Kidney capillary endothelial cell (primary cell): ENCODE results near the gene BBS1.

Experiments used
- DNase-seq: peaks from one replicate; pipeline ENCODE4 v3.0.0-alpha.2; 2018; ENCODE audit warnings: low spot score

BBS1 gene

GRCh38 chr11:66549696-66550095 is 39.3 kb downstream of the BBS1 start:
- no peak for DNase-seq

- no peak for DNase-seq
Observed at GRCh38 chr11:66550887-66551286, 40.5 kb downstream of the BBS1 start.

- DNase-seq: no peak
Observed at GRCh38 chr11:66554602-66555001, 44.2 kb downstream of the BBS1 start.

- no peak for DNase-seq
Observed at GRCh38 chr11:66555416-66555815, 45.0 kb downstream of the BBS1 start.

- DNase-seq: no peak
Observed at GRCh38 chr11:66556086-66556485, 45.7 kb downstream of the BBS1 start.

GRCh38 chr11:66557733-66558326 is 47.4 kb downstream of the BBS1 start:
- DNase-seq: no peak

GRCh38 chr11:66559142-66559865 is 48.9 kb downstream of the BBS1 start:
- no peak for DNase-seq

GRCh38 chr11:66559866-66560676 is 49.6 kb downstream of the BBS1 start:
- DNase-seq: no peak

GRCh38 chr11:66561178-66561974 is 50.9 kb downstream of the BBS1 start:
- DNase-seq: no peak

GRCh38 chr11:66561975-66562248 is 51.5 kb downstream of the BBS1 start:
- DNase-seq: no peak

GRCh38 chr11:66562275-66562674 is 51.8 kb downstream of the BBS1 start:
- DNase-seq: no peak

- DNase-seq: no peak
Observed at GRCh38 chr11:66562907-66563583, 52.6 kb downstream of the BBS1 start.

- DNase-seq: no peak
Observed at GRCh38 chr11:66563832-66564231, 53.4 kb downstream of the BBS1 start.

- no peak for DNase-seq
Observed at GRCh38 chr11:66564538-66564937, 54.1 kb downstream of the BBS1 start.

- DNase-seq: no peak
Observed at GRCh38 chr11:66564984-66565383, 54.5 kb downstream of the BBS1 start.

- no peak for DNase-seq
Observed at GRCh38 chr11:66566221-66566620, 55.8 kb downstream of the BBS1 start.

GRCh38 chr11:66567787-66568123 is 57.3 kb downstream of the BBS1 start:
- no peak for DNase-seq

GRCh38 chr11:66568124-66568916 is 57.9 kb downstream of the BBS1 start, which contains the start of gene CTSF:
Gene CTSF (minus strand): TSS chr11:66568606. CDS start chr11:66568486, 120 bp downstream.
- DNase-seq: peak; percentile 63

GRCh38 chr11:66569076-66569475 is 58.6 kb downstream of the BBS1 start:
- DNase-seq: no peak

- DNase-seq: no peak
Observed at GRCh38 chr11:66570079-66570849, 59.8 kb downstream of the BBS1 start.
